Upper lobe of left lung (tissue), 6 donors: Measurements from ENCODE around the gene SFXN5. TPM values are rescaled to one million over a fixed set of nuclear protein-coding genes. Genes with fewer than 3 reads are reported as not detected.

ENCODE experiments used
- ATAC-seq, 2 donors: fragments of 200-7000 bp; cut with Tn5 transposase; one replicate each; pipeline ENCODE4 v1.9.1; 2022; ENCODE audit warnings: mild to moderate bottlenecking in 2 of 2, moderate library complexity in 2 of 2; ENCODE audit not compliant: low FRiP score in 2 of 2
- DNase-seq, 2 donors: peaks; one replicate each; pipeline ENCODE4 v3.0.0-alpha.2; 2019 to 2020
- H3K27ac ChIP-seq, 4 donors: fragments of 200-600 bp; sonication (generic); one replicate each; pipeline ENCODE4 v1.5.1; 2016 to 2019
- H3K27me3 ChIP-seq, 4 donors: fragments of 200-600 bp; sonication (generic); one replicate each; pipeline ENCODE4 v1.5.1; 2017 to 2019
- H3K36me3 ChIP-seq, 4 donors: fragments of 200-600 bp; sonication (generic); one replicate each; pipeline ENCODE4 v1.5.1; 2016 to 2019
- H3K4me1 ChIP-seq, 4 donors: fragments of 200-600 bp; sonication (generic); one replicate each; pipeline ENCODE4 v1.5.1; 2018 to 2019
- H3K4me3 ChIP-seq, 4 donors: fragments of 200-600 bp; sonication (generic); one replicate each; pipeline ENCODE4 v1.5.1; 2017 to 2019; ENCODE audit warnings: mild to moderate bottlenecking in 2 of 4, moderate library complexity in 1 of 4
- H3K9me3 ChIP-seq, 4 donors: fragments of 200-600 bp; sonication (generic); one replicate each; pipeline ENCODE4 v1.5.1; 2018 to 2019
- CTCF ChIP-seq, 6 experiments: fragments of 450-650 bp in 4 of 6; fragments of 200-600 bp in 2 of 6; sonication (generic) in 2 of 6; IDR thresholded peaks; one replicate each; pipeline ENCODE4 v1.5.1; 2016 to 2019; ENCODE audit warnings: antibody characterized with exemption in 6 of 6
- EP300 ChIP-seq, 4 donors: sonication (generic); formaldehyde crosslinking; IDR thresholded peaks; one replicate each; pipeline ENCODE4 v1.5.1; 2017; ENCODE audit warnings: antibody characterized with exemption in 4 of 4, control low read depth in 2 of 4
- POLR2A ChIP-seq, 4 donors: fragments of 450-650 bp; IDR thresholded peaks; one replicate each; pipeline ENCODE4 v1.5.1; 2016 to 2017; ENCODE audit warnings: antibody characterized with exemption in 4 of 4, mild to moderate bottlenecking in 2 of 4
- POLR2AphosphoS5 ChIP-seq, 2 donors: sonication (generic); formaldehyde crosslinking; IDR thresholded peaks; one replicate each; pipeline ENCODE4 v1.5.1; 2017; ENCODE audit warnings: antibody characterized with exemption in 2 of 2
- WGBS, 2 donors: methylation state at CpG; one replicate each; pipeline ENCODE4 v1.1.5; 2017 to 2018; 5-methylcytosine and 5-hydroxymethylcytosine counted together
- total RNA-seq, 6 donors: library from RNA; depleted of rRNA in 4 of 6; stranded (reverse); fragments of >200 nt in 4 of 6; gene quantifications; one replicate each; pipeline versions ENCODE4 v1.1.0 to v1.2.1, GENCODE V29; 2016 to 2021
- donor health status: DM: no; HTN: no; CAD: no; lungs with moderate emphysema.
- donor health status: DM: no; HTN: yes; CAD: no; lungs with severe emphysema.

The SFXN5 gene
- total RNA-seq, 6 donors from 2014 or later, result 10.8 to 44.0 (median 13.7) TPM

- 19 to 27% methylated on average over 14 to 16 of the region's 16 CpGs for WGBS, 2 donors
- no peaks in the 10 kb centered on the region for H3K36me3 ChIP-seq
- H3K27me3 ChIP-seq, result peaks cover 0 to 4% (median 0%) of the 10 kb centered on the region in 4 donors
- peak; percentile 14 to 39 for ATAC-seq
- TF ChIP-seq POLR2AphosphoS5 (IDR thresholded peaks at IDR 0.05) (no peak), CTCF (IDR thresholded peaks at IDR 0.05) (no peak), EP300 (IDR thresholded peaks at IDR 0.05) (no peak), POLR2A (IDR thresholded peaks at IDR 0.05) (no peak)
- peak overlapping the region; percentile 69 to 74 (median 72) for H3K4me3 ChIP-seq
- peaks cover 23 to 47% (median 33%) of the 10 kb centered on the region in 4 donors for H3K4me1 ChIP-seq
- DNase-seq, result peak in 1 of 2 donors; percentile 40
- H3K9me3 ChIP-seq, result no peaks in the 10 kb centered on the region
- H3K27ac ChIP-seq, result peak overlapping the region; percentile 65 to 88 (median 84)
Measured at GRCh38 chr2:73111073-73112025, 39.8 kb upstream of the SFXN5 start.

- 81 to 91% methylated on average over 2 to 4 of the region's 4 CpGs for WGBS, 2 donors
- H3K9me3 ChIP-seq, result no peaks in the 10 kb centered on the region
- ATAC-seq (no peak), DNase-seq (no peak)
- H3K27ac ChIP-seq, result no peak overlapping the region
- H3K36me3 ChIP-seq, result no peaks in the 10 kb centered on the region
- peak overlapping the region in 2 of 4 donors; percentile 69 to 72 for H3K4me3 ChIP-seq
- peaks cover 23 to 47% (median 33%) of the 10 kb centered on the region in 4 donors for H3K4me1 ChIP-seq
- peaks cover 0 to 4% (median 0%) of the 10 kb centered on the region in 4 donors for H3K27me3 ChIP-seq
- no peak for TF ChIP-seq POLR2A (IDR thresholded peaks at IDR 0.05)
- no peak for TF ChIP-seq POLR2AphosphoS5 (IDR thresholded peaks at IDR 0.05)
- TF ChIP-seq CTCF (IDR thresholded peaks at IDR 0.05), result no peak
- TF ChIP-seq EP300 (IDR thresholded peaks at IDR 0.05), result no peak
Measured at GRCh38 chr2:73110168-73111072, 38.9 kb upstream of the SFXN5 start.

- no peaks in the 10 kb centered on the region for H3K36me3 ChIP-seq
- DNase-seq, result no peak
- H3K4me1 ChIP-seq, result peaks cover 23 to 47% (median 33%) of the 10 kb centered on the region in 4 donors
- H3K4me3 ChIP-seq, result no peak overlapping the region
- TF ChIP-seq POLR2AphosphoS5 (IDR thresholded peaks at IDR 0.05) (no peak), CTCF (IDR thresholded peaks at IDR 0.05) (no peak), POLR2A (IDR thresholded peaks at IDR 0.05) (no peak), EP300 (IDR thresholded peaks at IDR 0.05) (no peak)
- WGBS, 2 donors, result 89 to 96% methylated on average over 5 of the region's 5 CpGs
- no peak for ATAC-seq
- no peak overlapping the region for H3K27ac ChIP-seq
- H3K9me3 ChIP-seq, result no peaks in the 10 kb centered on the region
- H3K27me3 ChIP-seq, result peaks cover 0 to 4% (median 0%) of the 10 kb centered on the region in 4 donors
Measured at GRCh38 chr2:73109431-73110167, 38.1 kb upstream of the SFXN5 start.

- no peak for DNase-seq
- Histone ChIP-seq H3K4me1 (peaks cover 29 to 45% (median 32%) of the 10 kb centered on the region in 4 donors), H3K4me3 (no peak overlapping the region), H3K36me3 (no peaks in the 10 kb centered on the region), H3K9me3 (no peaks in the 10 kb centered on the region), H3K27me3 (peaks cover 0 to 4% (median 0%) of the 10 kb centered on the region in 4 donors), H3K27ac (peak overlapping the region in 1 of 4 donors; percentile 44)
- TF ChIP-seq EP300 (IDR thresholded peaks at IDR 0.05), result no peak
- peak in 1 of 2 donors; percentile 21 for TF ChIP-seq POLR2AphosphoS5 (IDR thresholded peaks at IDR 0.05)
- TF ChIP-seq CTCF (IDR thresholded peaks at IDR 0.05), result no peak
- ATAC-seq, result peak; percentile 23 to 44
- 50 to 51% methylated on average over 7 to 11 of the region's 12 CpGs for WGBS, 2 donors
Measured at GRCh38 chr2:73107211-73107926, 35.9 kb upstream of the SFXN5 start.
